Keratinocyte (primary cell): ENCODE data around the gene VMP1. TPM values are rescaled to one million over a fixed set of nuclear protein-coding genes. Genes with fewer than 3 reads are reported as not detected.

Experiments used
- DNase-seq: peaks from one replicate; pipeline ENCODE4 v3.0.0-alpha.2; 2011; ENCODE audit warnings: low read depth, missing footprints, low spot score
- FAIRE-seq: peaks from 2 replicates; lab custom pipeline; 2011; peaks lifted over from hg19 to GRCh38; lab: Jason Lieb, UNC
- H2AFZ ChIP-seq: 2 replicates; pipeline ENCODE4 v1.6.0; 2012; ENCODE audit warnings: low read length, control low read depth, inconsistent platforms; ENCODE audit not compliant: control insufficient read depth
- H3K27ac ChIP-seq: 2 replicates; pipeline ENCODE4 v1.5.1; 2011; ENCODE audit warnings: low read length; ENCODE audit not compliant: control insufficient read depth, insufficient read depth
- H3K27me3 ChIP-seq: 3 replicates; pipeline ENCODE4 v1.6.0; 2011; ENCODE audit warnings: low read length; ENCODE audit not compliant: control insufficient read depth, insufficient read depth; ENCODE audit errors: extremely low read depth
- H3K36me3 ChIP-seq, 2 experiments: 2 replicates in 1 of 2; 3 replicates in 1 of 2; pipeline ENCODE4 v1.5.1; 2011; ENCODE audit warnings: low read length in 2 of 2, mild to moderate bottlenecking in 1 of 2; ENCODE audit not compliant: control insufficient read depth in 2 of 2, insufficient read depth in 2 of 2; ENCODE audit errors: extremely low read depth in 1 of 2
- H3K4me1 ChIP-seq: 3 replicates; pipeline ENCODE4 v1.5.1; 2011; ENCODE audit warnings: low read length; ENCODE audit not compliant: control insufficient read depth, insufficient read depth; ENCODE audit errors: extremely low read depth
- H3K4me2 ChIP-seq: 3 replicates; pipeline ENCODE4 v1.6.0; 2011; ENCODE audit warnings: low read depth, low read length; ENCODE audit not compliant: control insufficient read depth, insufficient read depth; ENCODE audit errors: extremely low read depth
- H3K4me3 ChIP-seq, 3 experiments: fragments of 200-600 bp in 1 of 3; sonication (generic) in 1 of 3; 2 replicates in 2 of 3; 3 replicates in 1 of 3; pipeline ENCODE4 v1.5.1; 2011 to 2016; ENCODE audit warnings: low read length in 3 of 3, mild to moderate bottlenecking in 3 of 3, control low read depth in 2 of 3, inconsistent platforms in 1 of 3, low read depth in 1 of 3, mixed read lengths in 1 of 3, mixed run types in 1 of 3, moderate library complexity in 1 of 3; ENCODE audit not compliant: control insufficient read depth in 2 of 3, insufficient read depth in 2 of 3; ENCODE audit errors: extremely low read depth in 1 of 3
- H3K79me2 ChIP-seq: 2 replicates; pipeline ENCODE4 v1.6.0; 2012; ENCODE audit warnings: low read length; ENCODE audit not compliant: control insufficient read depth, insufficient read depth
- H3K9ac ChIP-seq: 3 replicates; pipeline ENCODE4 v1.6.0; 2011; ENCODE audit warnings: low read length; ENCODE audit not compliant: control insufficient read depth, insufficient read depth; ENCODE audit errors: extremely low read depth
- H3K9me1 ChIP-seq: 3 replicates; pipeline ENCODE4 v1.6.0; 2011; ENCODE audit warnings: low read length; ENCODE audit not compliant: control insufficient read depth, insufficient read depth; ENCODE audit errors: extremely low read depth
- H3K9me3 ChIP-seq: 2 replicates; pipeline ENCODE4 v1.5.1; 2012; ENCODE audit warnings: low read depth, low read length; ENCODE audit not compliant: control insufficient read depth
- H4K20me1 ChIP-seq: 3 replicates; pipeline ENCODE4 v1.6.0; 2011; ENCODE audit warnings: low read length; ENCODE audit not compliant: control insufficient read depth, insufficient read depth; ENCODE audit errors: extremely low read depth
- EZH2 ChIP-seq: IDR thresholded peaks from one replicate; pipeline ENCODE4 v1.6.1; 2012; ENCODE audit warnings: inconsistent platforms, mild to moderate bottlenecking, low read length, moderate library complexity
- dilution Hi-C: fragments of 300-500 bp; cut with MboI; formaldehyde crosslinking; loops from one replicate; pipeline ENCODE4 v1.7.0; 2020; ENCODE audit warnings: low sequenced_read_pairs; ENCODE audit not compliant: extremely low pct_ligation_motif_present
- polyA plus RNA-seq, 5 experiments: library from polyadenylated mRNA; depleted of rRNA in 3 of 5; stranded (reverse) in 3 of 5; stranded (forward) in 1 of 5; unstranded in 1 of 5; fragments of >200 nt; gene quantifications; 1 replicate in 1 of 5; 2 replicates in 3 of 5; 3 replicates in 1 of 5; pipeline versions ENCODE4 v1.2.1 to v1.2.3, GENCODE V29; 2011 to 2012; ENCODE audit warnings: missing spikeins in 2 of 5, low read depth in 1 of 5, low replicate concordance in 1 of 5
- TF ChIP-seq, protein P1 (sequence below), 3 experiments: IDR thresholded peaks in 1 of 3; conservative IDR thresholded peaks in 1 of 3; optimal IDR thresholded peaks in 1 of 3; 2 replicates in 2 of 3; 3 replicates in 1 of 3; pipeline versions ENCODE3 to v1.5.1; 2011; ENCODE audit warnings: low read length in 3 of 3, mild to moderate bottlenecking in 3 of 3, moderate library complexity in 2 of 3, control low read depth in 1 of 3, inconsistent platforms in 1 of 3; ENCODE audit not compliant: insufficient read depth in 2 of 3; ENCODE audit errors: extremely low read depth in 1 of 3

Gene VMP1
- polyA plus RNA-seq, 1 donor (not counting 4 experiments of a cell fraction or from before 2014, with no cell fraction given) = 303 TPM

DNA sequence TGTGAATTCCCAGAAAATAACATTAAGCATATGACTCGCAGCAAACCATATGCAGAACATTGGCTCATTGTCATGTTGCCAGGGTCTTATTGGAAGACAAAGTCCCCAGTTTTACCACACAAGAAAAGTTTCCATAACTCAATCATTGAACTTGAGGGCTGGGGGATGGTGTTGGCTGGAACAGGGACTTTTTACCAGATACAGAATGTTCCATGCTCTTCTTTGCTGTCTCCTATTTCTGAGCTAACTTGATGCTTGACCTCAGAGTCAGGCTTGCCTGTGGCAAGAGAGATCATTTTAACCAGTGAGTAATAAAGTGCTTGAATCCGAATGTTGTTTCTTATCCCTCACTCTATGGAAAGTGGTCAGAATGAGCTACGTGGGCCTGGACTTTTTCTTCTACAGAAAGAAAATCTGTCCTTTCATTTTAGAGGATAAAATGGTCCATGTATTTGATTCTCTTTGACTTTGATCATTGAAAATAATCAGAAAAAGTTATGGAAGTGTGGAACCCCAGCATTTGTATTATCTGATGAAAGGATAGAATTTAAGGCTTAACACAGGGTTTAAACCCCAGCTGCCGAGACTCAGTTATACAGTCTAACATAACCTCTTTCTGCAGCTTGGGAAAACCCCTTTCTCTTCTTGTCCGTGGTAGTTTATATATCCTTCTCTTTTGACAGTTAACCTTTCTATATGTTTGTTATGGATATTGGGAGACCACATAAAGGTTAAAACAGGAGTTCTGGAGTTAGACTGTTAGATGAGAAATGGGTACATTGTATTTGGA is 118.3 kb downstream of the VMP1 start:
- Histone ChIP-seq H3K9me3 (no peaks in the 10 kb centered on the region), H3K4me2 (peak overlapping the region; percentile 29), H2AFZ (no peak overlapping the region), H3K4me3 (no peak overlapping the region), H3K27ac (peak overlapping the region; percentile 36), H3K9me1 (no peaks in the 10 kb centered on the region), H3K27me3 (no peaks in the 10 kb centered on the region), H3K9ac (no peak overlapping the region), H3K4me1 (peaks cover 43% of the 10 kb centered on the region), H3K79me2 (peaks cover 3% of the 10 kb centered on the region), H4K20me1 (no peaks in the 10 kb centered on the region), H3K36me3 (peaks cover 0 to 3% of the 10 kb centered on the region in 2 experiments)
- FAIRE-seq = peak; percentile 26
- no peak for DNase-seq
- TF ChIP-seq EZH2 = no peak
- TF ChIP-seq, protein P1, sequence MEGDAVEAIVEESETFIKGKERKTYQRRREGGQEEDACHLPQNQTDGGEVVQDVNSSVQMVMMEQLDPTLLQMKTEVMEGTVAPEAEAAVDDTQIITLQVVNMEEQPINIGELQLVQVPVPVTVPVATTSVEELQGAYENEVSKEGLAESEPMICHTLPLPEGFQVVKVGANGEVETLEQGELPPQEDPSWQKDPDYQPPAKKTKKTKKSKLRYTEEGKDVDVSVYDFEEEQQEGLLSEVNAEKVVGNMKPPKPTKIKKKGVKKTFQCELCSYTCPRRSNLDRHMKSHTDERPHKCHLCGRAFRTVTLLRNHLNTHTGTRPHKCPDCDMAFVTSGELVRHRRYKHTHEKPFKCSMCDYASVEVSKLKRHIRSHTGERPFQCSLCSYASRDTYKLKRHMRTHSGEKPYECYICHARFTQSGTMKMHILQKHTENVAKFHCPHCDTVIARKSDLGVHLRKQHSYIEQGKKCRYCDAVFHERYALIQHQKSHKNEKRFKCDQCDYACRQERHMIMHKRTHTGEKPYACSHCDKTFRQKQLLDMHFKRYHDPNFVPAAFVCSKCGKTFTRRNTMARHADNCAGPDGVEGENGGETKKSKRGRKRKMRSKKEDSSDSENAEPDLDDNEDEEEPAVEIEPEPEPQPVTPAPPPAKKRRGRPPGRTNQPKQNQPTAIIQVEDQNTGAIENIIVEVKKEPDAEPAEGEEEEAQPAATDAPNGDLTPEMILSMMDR (optimal IDR thresholded peaks at IDR 0.05 in 1 of 3, IDR thresholded peaks at IDR 0.05 in 1 of 3, conservative IDR thresholded peaks at IDR 0.05 in 1 of 3; ENCODE audit: extremely low read depth in 1 of 3, insufficient read depth in 2 of 3, low read length in 3 of 3) = no peak
- dilution Hi-C loops = no loop called here

DNA sequence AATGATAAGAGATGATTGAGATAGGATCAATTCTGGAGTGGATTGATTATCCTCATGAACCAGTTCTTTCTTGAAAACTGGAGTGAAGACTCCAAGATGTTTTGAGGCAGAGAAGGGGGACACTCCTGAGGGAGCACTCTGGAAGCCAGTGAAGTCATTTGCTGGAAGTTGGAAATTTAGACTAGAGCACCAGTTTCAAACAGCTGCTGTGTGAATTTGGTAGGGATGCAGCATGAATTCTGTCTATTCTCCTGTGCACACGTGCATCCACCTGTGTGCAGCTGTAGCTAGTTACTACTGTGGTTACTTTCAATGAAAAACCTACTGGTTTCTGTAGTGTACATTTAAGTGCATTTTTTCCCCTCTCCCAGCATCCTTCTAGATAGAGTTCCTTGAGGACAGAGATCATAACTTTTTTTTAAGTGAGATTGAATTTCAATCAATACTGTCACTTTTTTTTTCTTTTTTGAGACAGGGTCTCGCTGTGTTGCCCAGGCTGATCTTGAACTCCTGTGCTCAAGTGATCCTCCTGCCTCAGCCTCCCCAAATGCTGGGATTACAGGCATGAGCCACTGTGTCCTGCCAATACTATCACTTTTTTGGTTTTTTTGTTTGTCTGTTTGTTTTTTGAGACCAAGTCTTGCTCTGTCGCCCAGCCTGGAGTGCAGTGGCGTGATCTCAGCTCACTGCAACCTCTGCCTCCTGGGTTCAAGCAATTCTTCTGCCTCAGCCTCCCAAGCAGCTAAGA is 119.4 kb downstream of the VMP1 start:
- Histone ChIP-seq H3K4me2 (no peak overlapping the region), H3K27ac (no peak overlapping the region), H3K4me1 (peaks cover 53% of the 10 kb centered on the region), H3K9ac (no peak overlapping the region), H3K36me3 (peaks cover 0 to 3% of the 10 kb centered on the region in 2 experiments), H3K9me3 (no peaks in the 10 kb centered on the region), H3K9me1 (no peaks in the 10 kb centered on the region), H3K27me3 (no peaks in the 10 kb centered on the region), H3K4me3 (no peak overlapping the region), H2AFZ (no peak overlapping the region), H4K20me1 (no peaks in the 10 kb centered on the region), H3K79me2 (peaks cover 11% of the 10 kb centered on the region)
- FAIRE-seq (no peak), DNase-seq (no peak)
- TF ChIP-seq EZH2 = no peak
- TF ChIP-seq, protein P1 (optimal IDR thresholded peaks at IDR 0.05 in 1 of 3, IDR thresholded peaks at IDR 0.05 in 1 of 3, conservative IDR thresholded peaks at IDR 0.05 in 1 of 3; ENCODE audit: extremely low read depth in 1 of 3, insufficient read depth in 2 of 3, low read length in 3 of 3) = no peak
- dilution Hi-C loops = no loop called here
